Dedifferentiated amniotic fluid mesenchymal stem cell (primary cell): ENCODE measurements around the gene ARNT2.
"Not testable (repeated sequence)": the region's sequence is repeated elsewhere in the genome, so short reads cannot be mapped to it uniquely, and the experiment has no call there.

Experiments used
- DNase-seq: peaks from one replicate; pipeline ENCODE4 v3.0.0-alpha.2; 2016; ENCODE audit errors: extremely low spot score

Gene ARNT2

DNA sequence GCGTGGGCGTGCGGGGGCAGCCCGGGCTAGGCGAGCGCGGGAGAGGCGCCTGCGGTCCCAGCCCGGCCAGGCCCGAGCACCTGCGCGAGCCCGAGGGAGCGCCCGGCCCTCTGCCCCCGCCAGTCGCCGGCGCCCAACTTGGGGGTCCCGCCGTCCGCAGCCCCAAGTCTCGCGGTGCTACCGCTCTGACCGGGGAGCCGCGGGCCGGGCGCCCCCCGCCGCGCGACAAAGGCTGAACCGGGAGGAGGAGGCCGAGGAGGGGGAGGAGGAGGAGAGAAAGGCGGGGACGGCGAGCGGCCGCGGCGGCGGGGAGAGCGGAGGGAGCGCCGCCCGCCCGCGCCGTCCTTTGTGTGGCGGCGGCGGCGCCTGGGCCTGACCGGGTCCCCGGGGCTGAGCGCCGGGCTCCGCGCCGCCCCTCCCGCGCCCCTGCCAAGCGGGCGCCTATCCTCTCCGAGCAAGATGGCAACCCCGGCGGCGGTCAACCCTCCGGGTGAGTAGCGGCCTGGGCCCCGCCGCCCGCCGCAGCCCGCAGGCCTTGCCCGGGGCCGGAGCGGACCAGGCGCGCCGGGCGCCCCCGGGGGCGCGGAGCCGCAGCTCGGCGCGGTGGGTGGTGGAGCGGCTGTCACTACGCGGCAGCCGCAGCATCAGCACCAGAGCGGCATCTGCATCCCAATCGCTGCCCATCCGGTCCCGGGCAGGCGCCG lies at the start of gene ARNT2:
Gene ARNT2 (plus strand): TSS at position 326 of the 704 bp plus-strand sequence. CDS start 134 bp downstream, at position 460.
- no peak for DNase-seq

- DNase-seq: no peak
Observed at GRCh38 chr15:80367094-80367493, 37.1 kb upstream of the ARNT2 start.

DNA sequence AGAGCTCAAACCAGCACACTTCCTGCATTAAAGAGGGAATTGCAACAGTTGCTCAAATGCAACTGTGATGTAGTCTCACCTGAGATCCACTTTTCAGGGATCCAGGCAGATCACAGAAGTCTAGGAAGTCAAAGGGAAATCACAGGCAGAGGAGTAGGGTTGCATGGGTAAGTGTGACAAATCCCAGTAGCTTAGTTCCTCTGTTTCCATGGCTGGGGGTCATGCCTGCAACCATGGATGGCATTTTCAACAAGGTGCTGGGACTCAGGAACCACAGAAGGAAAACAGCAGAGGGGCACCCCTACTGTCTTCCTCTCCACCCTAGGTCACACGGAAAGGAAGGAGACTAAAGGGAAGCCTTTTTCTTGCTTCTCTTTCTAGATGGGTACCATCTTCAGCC lies 36.5 kb upstream of the ARNT2 start:
- DNase-seq: no peak

DNA sequence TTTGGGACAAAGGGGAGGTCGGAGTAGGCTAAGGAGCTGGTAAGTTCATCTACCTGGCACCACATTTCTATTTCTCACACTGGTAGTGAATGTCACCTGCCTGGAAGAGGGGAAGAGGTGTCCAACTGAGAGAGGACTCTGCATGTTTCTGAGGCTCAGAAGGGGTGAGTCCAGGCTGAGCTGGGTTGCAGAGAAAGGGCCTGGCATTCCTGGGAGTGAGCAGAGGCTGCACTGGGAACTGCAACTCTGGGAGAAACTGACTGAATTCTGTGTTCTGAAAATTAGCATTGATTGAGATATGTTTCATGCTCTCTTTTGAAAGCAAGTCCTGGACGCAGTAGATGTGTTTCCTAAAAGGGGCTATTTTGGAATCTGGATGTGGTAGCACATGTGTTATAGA lies 32.3 kb upstream of the ARNT2 start:
- no peak for DNase-seq

GRCh38 chr15:80374441-80374840 lies 29.7 kb upstream of the ARNT2 start:
- no peak for DNase-seq

DNA sequence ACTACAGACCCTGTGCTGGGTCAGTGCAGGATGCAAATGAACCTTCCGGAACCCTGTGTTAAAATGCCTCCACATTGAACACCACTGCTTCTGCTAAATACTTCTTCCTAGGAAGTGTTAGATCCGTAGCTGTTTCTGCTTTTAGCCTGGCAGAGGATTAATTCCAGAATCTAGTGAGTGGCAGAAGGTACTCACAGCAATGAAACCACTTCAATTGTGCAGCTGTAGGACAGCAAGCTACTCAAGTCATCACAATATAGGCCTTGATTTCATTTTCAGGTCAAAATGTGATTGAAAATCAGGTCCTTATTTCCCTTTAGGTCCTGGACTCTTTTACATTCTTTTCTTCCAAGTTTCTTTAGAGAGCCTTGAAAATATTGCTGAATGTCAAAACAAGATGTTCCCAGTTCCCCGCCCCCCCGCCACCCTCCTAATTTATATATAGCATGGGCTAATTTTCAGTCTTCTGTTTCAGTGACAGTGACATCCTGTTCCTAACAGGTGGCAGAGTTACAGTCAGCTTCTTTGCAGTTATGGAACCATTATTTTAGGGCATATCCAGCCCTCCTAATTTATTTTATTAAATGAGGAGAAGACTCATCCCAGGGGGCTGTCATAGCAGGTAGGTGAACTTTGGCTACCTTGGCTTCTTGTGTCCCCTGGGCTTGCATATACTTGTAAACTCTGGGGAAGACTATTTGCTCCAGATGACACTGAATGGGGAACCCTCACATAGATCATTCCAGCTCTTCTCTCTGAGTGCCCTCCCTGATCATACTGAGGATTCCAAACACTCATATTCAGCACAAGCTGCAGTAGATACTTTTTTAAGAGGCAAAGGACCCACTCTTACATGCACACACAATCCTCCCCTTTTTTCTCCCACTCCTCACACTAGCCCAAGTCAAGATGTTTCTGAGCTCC lies 28.0 kb upstream of the ARNT2 start:
- no peak for DNase-seq

DNA sequence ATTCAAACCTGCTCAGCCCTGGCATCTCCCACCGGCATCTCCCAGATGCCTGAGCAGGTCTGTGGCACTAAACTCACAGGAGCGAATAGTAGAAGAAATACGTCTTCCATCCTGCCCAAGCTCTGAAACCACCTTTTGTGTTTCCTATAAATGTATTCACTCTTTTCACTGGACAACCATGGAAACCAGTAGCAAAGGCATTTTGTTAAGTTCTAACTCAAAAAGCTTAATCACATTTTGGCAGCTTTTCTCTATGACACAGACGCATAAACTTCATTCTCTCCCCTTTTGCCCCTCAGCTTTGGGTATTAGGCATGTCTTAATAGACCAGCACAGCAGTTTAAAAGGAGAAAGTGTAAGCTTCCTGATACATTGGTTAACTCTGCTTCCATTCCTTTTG lies 24.5 kb upstream of the ARNT2 start:
- no peak for DNase-seq

- DNase-seq: no peak
Observed at GRCh38 chr15:80380154-80380553, 24.0 kb upstream of the ARNT2 start.

DNA sequence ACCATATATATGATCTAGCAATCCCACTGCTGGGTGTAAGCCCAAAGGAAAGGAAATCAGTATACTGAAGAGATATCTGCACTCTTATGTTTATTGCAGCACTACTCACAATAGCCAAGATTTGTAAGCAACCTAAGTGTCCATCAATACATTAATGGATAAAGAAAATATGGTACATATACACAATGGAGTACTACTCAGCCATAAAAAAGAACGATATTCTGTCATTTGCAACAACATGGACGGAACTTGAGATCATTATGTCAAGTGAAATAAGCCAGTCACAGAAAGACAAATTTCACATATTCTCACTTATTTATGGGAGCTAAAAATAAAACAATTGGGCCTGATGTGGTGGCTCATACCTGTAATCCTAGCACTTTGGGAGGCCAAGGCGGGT lies 21.9 kb upstream of the ARNT2 start:
- DNase-seq: no peak

DNA sequence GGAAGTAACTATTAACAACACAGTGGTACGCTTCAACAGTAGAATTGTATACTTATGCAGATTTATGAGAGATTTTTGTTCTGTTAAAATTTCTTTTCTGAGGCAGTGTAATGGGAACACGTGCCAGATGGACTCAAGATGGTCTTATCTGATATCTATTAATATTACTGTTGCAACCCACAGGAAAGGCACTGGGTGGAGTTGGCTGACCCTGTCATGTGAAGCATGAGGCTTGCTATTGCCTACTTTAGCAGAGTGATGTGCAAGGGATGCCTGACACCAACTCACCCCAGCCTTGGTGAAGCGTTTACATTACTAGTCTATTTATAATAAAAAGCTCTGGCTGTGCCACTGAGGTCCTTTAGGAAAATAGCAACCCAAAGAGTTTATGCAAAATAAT lies 19.8 kb upstream of the ARNT2 start:
- no peak for DNase-seq

DNA sequence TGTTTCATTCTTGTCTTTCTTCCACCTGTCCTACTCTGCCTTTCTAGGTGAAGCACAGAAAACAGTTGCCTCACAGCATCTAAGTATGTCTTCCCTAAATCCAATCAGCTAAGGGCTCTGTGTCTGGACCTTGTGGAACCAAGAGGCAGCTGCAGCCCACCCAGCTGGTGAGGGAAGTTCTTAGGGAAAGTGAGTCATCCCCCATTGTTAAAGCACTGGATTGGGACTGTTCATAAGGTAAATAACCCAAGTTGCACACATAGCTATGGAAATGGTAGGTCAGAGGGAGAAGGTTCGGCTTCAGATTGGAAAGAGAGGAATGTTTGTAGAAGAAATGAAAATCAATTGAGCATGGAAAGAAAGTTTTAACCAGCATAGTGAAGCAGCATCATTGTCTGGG lies 18.0 kb upstream of the ARNT2 start:
- no peak for DNase-seq

- no peak for DNase-seq
Observed at GRCh38 chr15:80388326-80388725, 15.9 kb upstream of the ARNT2 start.

DNA sequence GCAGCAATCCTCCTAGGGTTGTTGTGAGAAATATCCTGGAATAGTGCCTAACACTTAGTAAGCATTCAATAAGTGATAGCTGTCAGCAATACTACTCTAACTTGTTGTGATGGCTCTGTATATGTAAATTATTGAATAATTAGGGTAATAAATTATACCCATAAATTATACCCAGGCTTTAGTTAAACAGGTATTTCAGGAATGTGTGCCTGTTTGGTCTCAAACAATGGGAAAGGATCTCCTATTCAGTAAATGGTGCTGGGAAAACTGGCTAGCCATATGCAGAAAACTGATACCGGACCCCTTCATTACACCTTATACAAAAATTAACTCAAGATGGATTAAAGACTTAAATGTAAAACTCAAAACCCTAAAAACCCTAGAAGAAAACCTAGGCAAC lies 14.8 kb upstream of the ARNT2 start:
- DNase-seq: no peak

- not testable (repeated sequence) for DNase-seq
Observed at GRCh38 chr15:80390942-80391341, 13.2 kb upstream of the ARNT2 start.

- DNase-seq: no peak
Observed at GRCh38 chr15:80395616-80396015, 8.6 kb upstream of the ARNT2 start.

GRCh38 chr15:80396096-80396495 lies 8.1 kb upstream of the ARNT2 start:
- DNase-seq: no peak

DNA sequence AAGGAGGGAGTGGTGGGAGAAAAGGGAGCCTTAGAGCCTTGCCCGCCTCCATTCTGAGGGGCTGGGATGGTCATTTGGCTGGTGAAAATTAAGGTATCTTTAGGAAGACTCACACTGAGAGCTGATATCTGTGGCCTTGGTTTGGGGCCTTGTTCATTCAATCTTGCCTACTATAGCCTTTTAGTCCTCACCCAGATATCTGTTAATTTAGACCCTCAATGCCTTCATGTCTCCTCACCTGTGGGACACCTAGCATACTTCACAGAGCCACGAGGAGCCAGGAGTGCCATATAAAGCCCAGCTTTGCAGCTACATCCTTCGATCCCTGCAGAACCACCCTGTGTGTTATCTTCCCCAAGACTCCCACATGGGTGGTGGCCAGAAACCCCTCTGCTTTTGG lies 4.7 kb upstream of the ARNT2 start:
- DNase-seq: no peak

DNA sequence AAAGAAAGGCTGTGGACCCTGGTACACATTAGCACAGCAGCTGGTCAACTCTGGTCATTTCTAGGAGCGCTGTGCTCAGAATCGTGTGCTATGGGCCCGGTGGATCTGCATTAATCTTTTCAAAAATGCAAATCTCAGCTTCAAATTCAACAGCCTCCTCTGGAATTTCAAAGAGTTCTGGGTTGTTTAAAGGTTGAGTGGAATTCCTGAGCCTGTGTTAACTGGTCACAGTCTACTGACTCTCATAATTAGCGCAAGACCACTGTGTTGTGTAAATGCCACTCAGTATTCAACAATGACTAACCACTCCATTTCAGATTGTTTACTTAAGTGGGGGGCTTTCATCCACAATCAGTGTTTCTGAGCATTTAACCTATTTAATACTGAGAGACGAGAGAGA lies 2.7 kb upstream of the ARNT2 start:
- no peak for DNase-seq

DNA sequence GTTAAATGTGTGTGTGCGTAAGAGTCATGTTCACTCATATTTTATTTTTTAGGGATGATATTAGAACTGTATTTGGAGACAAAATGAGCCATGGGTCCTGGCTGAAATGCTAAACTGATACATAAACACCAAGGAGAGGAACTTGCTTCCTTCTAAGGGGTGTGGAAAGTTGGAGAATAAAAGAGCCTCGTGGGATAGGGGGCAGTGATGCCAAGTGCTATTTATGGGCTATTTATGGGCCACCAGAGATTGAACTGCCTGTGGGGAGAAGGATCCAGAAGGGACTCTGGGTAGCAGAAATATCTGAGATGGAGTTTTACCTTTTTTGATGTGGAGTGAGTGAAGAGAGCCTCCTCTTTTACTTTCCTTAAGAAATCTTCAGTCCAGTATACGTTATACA lies 1.8 kb upstream of the ARNT2 start:
- DNase-seq: no peak

- DNase-seq: no peak
Observed at GRCh38 chr15:80403712-80404056, 498 bp upstream of the ARNT2 start.

DNA sequence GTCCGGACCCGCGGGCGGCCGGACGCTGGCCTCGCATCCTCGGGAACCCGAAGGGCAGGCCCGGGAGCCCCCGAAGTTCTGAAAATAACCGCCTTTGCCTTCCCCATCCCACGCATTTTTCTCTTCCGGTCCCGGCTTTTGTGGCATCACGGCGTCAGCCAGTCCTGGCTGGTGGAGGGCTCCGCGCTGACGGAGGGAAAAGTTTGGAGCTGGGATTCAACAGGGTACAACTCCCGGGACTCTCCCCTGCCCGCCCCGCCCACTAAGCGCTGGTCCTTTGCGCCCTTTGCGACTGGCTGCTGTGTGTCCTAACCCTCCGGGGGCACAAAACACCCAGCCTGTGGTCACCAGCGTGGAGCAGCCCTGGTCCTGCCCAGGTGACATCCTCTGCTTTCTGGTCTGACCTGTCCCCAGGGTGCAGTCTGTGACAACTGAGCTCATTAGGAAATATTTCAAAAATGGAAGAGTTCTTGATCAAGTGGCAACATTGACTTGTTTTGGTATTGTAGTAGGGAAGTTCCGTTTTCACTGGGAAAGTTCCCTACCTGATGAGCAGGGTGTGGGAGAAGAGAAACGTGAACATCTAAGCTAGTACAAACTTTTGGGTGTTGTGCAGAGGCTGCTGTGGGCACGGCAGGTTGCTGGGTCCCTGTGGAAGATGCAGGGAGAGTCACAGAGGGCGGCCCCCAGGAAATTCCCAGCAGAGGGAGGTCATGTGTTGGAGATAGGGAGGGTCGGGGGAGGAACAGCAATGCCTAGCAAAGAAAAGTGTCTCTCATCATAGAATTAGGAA lies 775 bp downstream of the ARNT2 start:
- peak; percentile 16 for DNase-seq

GRCh38 chr15:80405554-80405850 lies 1.3 kb downstream of the ARNT2 start:
- DNase-seq: no peak

DNA sequence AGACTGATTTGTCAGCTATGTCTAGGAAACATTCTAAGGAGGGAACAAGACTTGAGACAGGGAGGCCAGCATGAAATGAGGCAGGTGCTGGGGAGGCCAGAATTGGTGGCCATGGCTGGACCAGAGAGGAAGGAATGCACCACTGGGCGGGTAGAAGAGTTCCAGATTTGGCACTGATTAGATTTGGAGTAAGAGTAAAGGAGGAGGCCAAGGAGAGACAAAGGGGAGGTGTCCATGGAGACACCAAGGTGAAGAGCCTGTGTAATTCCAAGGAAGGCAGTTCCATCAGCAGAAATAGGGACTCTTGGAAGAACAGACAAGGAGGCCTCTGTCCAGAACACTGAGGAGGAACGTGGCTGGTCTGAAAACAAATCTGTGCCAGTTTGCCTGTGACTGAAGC lies 1.8 kb downstream of the ARNT2 start:
- no peak for DNase-seq
